ENCODE data around the gene ERC1.

ERC1 gene

GRCh38 chr12:1499351-1499750 lies 508.3 kb downstream of the ERC1 start:
- H3K27ac ChIP-seq: no peak overlapping the region
- TF ChIP-seq CTCF (conservative IDR thresholded peaks at IDR 0.05; ENCODE audit: low read depth): no peak
- CTCF ChIA-PET: no interaction called here
- POLR2A ChIA-PET (ENCODE audit: low non-redundant PET): no interaction called here
- no peak for DNase-seq (ENCODE audit: low spot score)

DNA sequence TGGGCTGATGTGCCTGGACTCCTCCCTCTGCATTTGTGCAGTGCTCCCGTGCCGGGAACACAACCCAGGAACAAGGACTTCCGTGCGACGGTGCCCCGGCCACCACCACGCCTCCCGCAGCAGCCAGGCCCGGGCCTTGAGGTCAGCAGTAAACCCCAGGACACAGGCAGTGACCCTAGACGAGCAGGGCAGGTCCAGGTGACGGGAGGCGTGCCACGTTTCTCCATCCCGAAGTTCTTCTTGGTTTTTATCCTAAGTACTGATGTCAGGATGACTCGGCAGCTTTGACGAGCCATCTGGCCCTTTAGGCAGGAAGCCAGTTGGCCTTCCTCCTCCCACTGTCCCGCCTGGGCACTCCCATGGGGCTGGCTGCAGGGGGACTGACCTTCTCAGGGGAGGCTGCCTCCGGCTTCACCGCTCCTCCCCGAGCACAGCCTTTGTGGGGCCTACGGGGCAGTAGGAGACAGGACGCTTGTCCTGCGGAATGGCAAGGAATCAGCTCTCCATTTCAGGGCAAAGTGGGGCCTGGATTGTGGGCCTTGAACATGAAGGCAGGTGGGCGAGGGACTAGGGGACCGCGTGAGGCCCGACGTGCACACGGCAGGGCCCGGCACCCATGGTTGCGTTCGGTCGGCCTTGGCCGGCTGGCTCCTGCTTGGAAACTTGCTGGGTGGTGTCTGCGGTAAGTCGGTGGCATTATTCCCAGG lies 509.2 kb downstream of the ERC1 start:
- TF ChIP-seq CTCF (conservative IDR thresholded peaks at IDR 0.05; ENCODE audit: low read depth): no peak
- POLR2A ChIA-PET (ENCODE audit: low non-redundant PET): no interaction called here
- peak overlapping the region; percentile 15; the same call in 1 of the 2 replicates for H3K27ac ChIP-seq
- CTCF ChIA-PET: no interaction called here
- DNase-seq (ENCODE audit: low spot score): no peak

GRCh38 chr12:1501001-1501400 lies 510.0 kb downstream of the ERC1 start:
- no peak for DNase-seq (ENCODE audit: low spot score)
- CTCF ChIA-PET: interaction anchor here (0.6 kb wide), 1 partner anchor 1133 kb away, joined by 3 read pairs; no protein-coding TSS in a partner anchor
- POLR2A ChIA-PET (ENCODE audit: low non-redundant PET): no interaction called here
- no peak for TF ChIP-seq CTCF (conservative IDR thresholded peaks at IDR 0.05; ENCODE audit: low read depth)
- H3K27ac ChIP-seq: no peak overlapping the region

DNA sequence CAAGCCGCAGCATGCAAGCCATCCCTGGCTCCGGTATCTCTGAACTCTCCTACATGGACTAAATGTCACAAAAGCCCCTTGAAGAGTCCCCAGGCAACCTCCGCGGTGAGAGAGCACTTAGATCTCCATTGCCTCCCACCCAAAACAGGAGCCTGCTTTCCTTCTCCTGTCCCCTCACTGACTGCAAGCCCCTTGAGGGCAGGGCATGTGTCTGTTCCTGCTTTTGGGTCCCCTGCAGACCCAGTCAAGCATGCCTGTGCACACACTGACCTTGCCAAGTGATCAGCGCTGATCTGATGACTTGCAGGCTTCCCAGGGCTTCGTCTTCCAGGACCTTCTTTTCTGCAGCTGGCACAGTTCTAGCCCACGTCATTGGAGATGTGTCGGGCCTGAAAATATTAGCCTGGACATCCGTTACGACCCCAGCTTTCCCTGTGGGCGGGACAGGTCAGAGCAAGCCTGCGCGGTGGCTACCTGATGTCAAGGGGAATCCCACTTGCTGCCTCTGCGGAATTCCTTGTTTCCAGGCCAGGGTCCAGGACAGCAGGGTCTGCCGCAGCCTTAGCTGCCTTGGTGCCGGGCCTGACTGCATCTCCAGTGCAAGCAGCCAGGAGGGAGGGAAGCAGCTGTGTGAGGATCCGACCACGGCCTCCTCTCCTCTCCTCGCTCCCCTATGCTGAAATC lies 510.8 kb downstream of the ERC1 start:
- no peak overlapping the region for H3K27ac ChIP-seq
- CTCF ChIA-PET: no interaction called here
- POLR2A ChIA-PET (ENCODE audit: low non-redundant PET): no interaction called here
- no peak for DNase-seq (ENCODE audit: low spot score)
- TF ChIP-seq CTCF (conservative IDR thresholded peaks at IDR 0.05; ENCODE audit: low read depth): no peak

- CTCF ChIA-PET: no interaction called here
- no peak overlapping the region for H3K27ac ChIP-seq
- POLR2A ChIA-PET (ENCODE audit: low non-redundant PET): no interaction called here
- no peak for DNase-seq (ENCODE audit: low spot score)
- no peak for TF ChIP-seq CTCF (conservative IDR thresholded peaks at IDR 0.05; ENCODE audit: low read depth)
These were observed 511.3 kb downstream of the ERC1 start for GRCh38 chr12:1502379-1502720.

GRCh38 chr12:1502831-1503230 lies 511.8 kb downstream of the ERC1 start:
- no peak for DNase-seq (ENCODE audit: low spot score)
- TF ChIP-seq CTCF (conservative IDR thresholded peaks at IDR 0.05; ENCODE audit: low read depth): no peak
- POLR2A ChIA-PET (ENCODE audit: low non-redundant PET): no interaction called here
- no peak overlapping the region for H3K27ac ChIP-seq
- CTCF ChIA-PET: interaction anchor here (0.5 to 0.6 kb wide), 2 partner anchors 28 to 360 kb away, joined by 3 to 5 read pairs; no protein-coding TSS in a partner anchor

Data from RWPE1 (cell line).